Heart left ventricle (tissue), 16 donors: ENCODE data around the gene PANK2. TPM values are rescaled to one million over a fixed set of nuclear protein-coding genes. Genes with fewer than 3 reads are reported as not detected.
"Not testable (repeated sequence)": the region's sequence is repeated elsewhere in the genome, so short reads cannot be mapped to it uniquely, and the experiment has no call there.

Experiments
- ATAC-seq, 4 donors: fragments of 200-7000 bp; cut with Tn5 transposase; one replicate each; pipeline ENCODE4 v1.9.1; 2020 to 2022; ENCODE audit warnings: moderate library complexity in 4 of 4, mild to moderate bottlenecking in 3 of 4, moderate number of reproducible peaks in 1 of 4
- DNase-seq, 5 donors: peaks; one replicate each; pipeline ENCODE4 v3.0.0-alpha.2; 2020
- H3K27ac ChIP-seq, 12 donors: fragments of 200-600 bp; sonication (generic) in 4 of 12; one replicate each; pipeline versions ENCODE4 v1.5.0 to v1.8.0; 2016 to 2022; ENCODE audit warnings: mild to moderate bottlenecking in 2 of 12
- H3K27me3 ChIP-seq, 9 donors: fragments of 200-600 bp; sonication (generic) in 2 of 9; one replicate each; pipeline versions ENCODE4 v1.5.1 to v1.8.0; 2016 to 2022; ENCODE audit warnings: mild to moderate bottlenecking in 3 of 9
- H3K36me3 ChIP-seq, 9 donors: fragments of 200-600 bp; sonication (generic) in 2 of 9; one replicate each; pipeline versions ENCODE4 v1.5.0 to v1.8.0; 2018 to 2022; ENCODE audit warnings: mild to moderate bottlenecking in 2 of 9
- H3K4me1 ChIP-seq, 12 donors: fragments of 200-600 bp; sonication (generic) in 4 of 12; one replicate each; pipeline versions ENCODE4 v1.5.0 to v1.8.0; 2016 to 2022; ENCODE audit warnings: mild to moderate bottlenecking in 3 of 12
- H3K4me3 ChIP-seq, 12 donors: fragments of 200-600 bp; sonication (generic) in 4 of 12; one replicate each; pipeline versions ENCODE4 v1.5.0 to v1.8.0; 2017 to 2022; ENCODE audit warnings: mild to moderate bottlenecking in 9 of 12, moderate library complexity in 4 of 12
- H3K9me3 ChIP-seq, 12 donors: fragments of 200-600 bp; sonication (generic) in 4 of 12; one replicate each; pipeline versions ENCODE4 v1.5.0 to v1.8.0; 2016 to 2022; ENCODE audit warnings: mild to moderate bottlenecking in 1 of 12
- CTCF ChIP-seq, 12 donors: fragments of 200-600 bp; sonication (generic) in 4 of 12; IDR thresholded peaks; one replicate each; pipeline versions ENCODE4 v1.5.0 to v1.8.0; 2018 to 2022; ENCODE audit warnings: antibody characterized with exemption in 12 of 12, mild to moderate bottlenecking in 5 of 12
- POLR2A ChIP-seq, 2 donors: fragments of 450-650 bp; IDR thresholded peaks; one replicate each; pipeline ENCODE4 v1.6.1; 2017; ENCODE audit warnings: antibody characterized with exemption in 2 of 2, mild to moderate bottlenecking in 2 of 2, moderate library complexity in 2 of 2
- WGBS, 4 donors: extraction: QIAGEN DNeasy Blood & Tissue Kit in 2 of 4; methylation state at CpG; one replicate each; pipeline versions ENCODE4 v1.1.5 to v1.1.7; 2013 to 2018; 5-methylcytosine and 5-hydroxymethylcytosine counted together
- intact Hi-C, 10 donors: fragments of 100-400 bp; cut with DNase I; formaldehyde crosslinking; loops; one replicate each; pipeline versions ENCODE4 v1.11.1 to v1.14.2; 2022
- polyA plus RNA-seq, 2 donors: library from polyadenylated mRNA; stranded (reverse); fragments of 200-250 nt; gene quantifications; one replicate each; pipeline ENCODE4 v1.2.3, GENCODE V29; 2013
- total RNA-seq, 9 donors: library from RNA; depleted of rRNA in 2 of 9; stranded (reverse); fragments of >200 nt in 2 of 9; fragmentation: NEBNext Ultra II Directional in 3 of 9; extraction: Animal tissue kit (Norgen Biotek cat#: 25700) in 3 of 9; gene quantifications; one replicate each; pipeline versions ENCODE4 v1.1.0 to v1.2.4, GENCODE V29; 2016 to 2023
- donor health status: ischemic (EF 13 %, LVEDD 7.1; RV severe dilation, severe dysfunction).
- donor health status: healthy with polysubstance abuse.
- donor health status: DM: no; HTN: yes; CAD: no.
- donor health status: DM: no; HTN: no; CAD: no.
- donor health status: ischemic (EF 25% LVEDD 6.9; RV normal size, moderate dysfunction).
- donor health status: ischemic (EF 25% LVEDD 5.7; RV mildly dilated, moderate dysfunction).
- donor health status: healthy.
- donor health status: DM: yes; HTN: yes; CAD: no.
- donor health status: ischemic (EF 35%, LVEDD 5.7; RV mildly dilated, moderate dysfunction).
- donor health status: nonischemic (EF 11% LVEDD 7.7; RV severe dilation, severe dysfunction).
- donor health status: DM: yes; HTN: yes; CAD: no.
- donor health status: PGD.
- donor health status: ischemic (EF 29% LVEDD 5.4; RV normal size, mild dysfunction).
- donor health status: nonischemic (EF 23%, LVEDD 6.1; RV moderate dilation, normal function).

The PANK2 gene
- total and polyA plus RNA-seq, 11 donors = 13.9 to 28.9 (median 18.1) TPM

- intact Hi-C loops = no loop called here
- no peak overlapping the region for H3K27ac ChIP-seq
- peaks cover 0 to 51% (median 24%) of the 10 kb centered on the region in 9 donors for H3K36me3 ChIP-seq
- no peak for TF ChIP-seq CTCF (IDR thresholded peaks at IDR 0.05)
- no peak for TF ChIP-seq POLR2A (IDR thresholded peaks at IDR 0.05)
- no peak for ATAC-seq
- 63 to 74% (median 70%) methylated on average over 1 of the region's 1 CpG for whole genome bisulfite sequencing, 4 donors
- no peak overlapping the region for H3K4me3 ChIP-seq
- no peak for DNase-seq
- no peaks in the 10 kb centered on the region for H3K9me3 ChIP-seq
- no peaks in the 10 kb centered on the region for H3K27me3 ChIP-seq
- peaks cover 0 to 14% (median 0%) of the 10 kb centered on the region in 12 donors for H3K4me1 ChIP-seq
Observed at GRCh38 chr20:3876000-3876399, 13.2 kb upstream of the PANK2 start.

- DNase-seq = no peak
- H3K27ac ChIP-seq = no peak overlapping the region
- no peak overlapping the region for H3K4me3 ChIP-seq
- no peaks in the 10 kb centered on the region for H3K9me3 ChIP-seq
- intact Hi-C loops = no loop called here
- no peak for ATAC-seq
- H3K4me1 ChIP-seq = peaks cover 0 to 14% (median 0%) of the 10 kb centered on the region in 12 donors
- peaks cover 0 to 47% (median 23%) of the 10 kb centered on the region in 9 donors for H3K36me3 ChIP-seq
- no peaks in the 10 kb centered on the region for H3K27me3 ChIP-seq
- TF ChIP-seq CTCF (IDR thresholded peaks at IDR 0.05) (no peak), POLR2A (IDR thresholded peaks at IDR 0.05) (no peak)
Observed at GRCh38 chr20:3876676-3877075, 12.5 kb upstream of the PANK2 start.

GRCh38 chr20:3878921-3879274 lies 10.3 kb upstream of the PANK2 start:
- H3K27me3 ChIP-seq, H3K4me3 ChIP-seq, intact Hi-C loops, H3K9me3 ChIP-seq, ATAC-seq, DNase-seq, H3K27ac ChIP-seq: not testable (repeated sequence)
- Histone ChIP-seq H3K4me1 (peaks cover 0 to 14% (median 0%) of the 10 kb centered on the region in 12 donors), H3K36me3 (peaks cover 0 to 27% (median 5%) of the 10 kb centered on the region in 9 donors)
- WGBS, 4 donors = 95 to 98% (median 97%) methylated on average over 4 of the region's 4 CpGs

GRCh38 chr20:3885715-3886114 lies 3.5 kb upstream of the PANK2 start:
- H3K27me3 ChIP-seq = no peaks in the 10 kb centered on the region
- H3K4me1 ChIP-seq = peaks cover 2 to 16% (median 11%) of the 10 kb centered on the region in 12 donors
- no peak for ATAC-seq
- TF ChIP-seq CTCF (IDR thresholded peaks at IDR 0.05) (no peak), POLR2A (IDR thresholded peaks at IDR 0.05) (no peak)
- H3K4me3 ChIP-seq = no peak overlapping the region
- no peak for DNase-seq
- WGBS, 4 donors = 94 to 99% (median 97%) methylated on average over 3 of the region's 3 CpGs
- peaks cover 0 to 3% (median 0%) of the 10 kb centered on the region in 9 donors for H3K36me3 ChIP-seq
- no peak overlapping the region for H3K27ac ChIP-seq
- intact Hi-C loops = loop anchor here in 9 of 10 donors (5.0 to 10.0 kb wide), 10 partner anchors 47 to 202 kb away; partner anchors contain the start of gene RNF24 (in 1 of the 9)
- no peaks in the 10 kb centered on the region for H3K9me3 ChIP-seq
